ENCODE results near the gene PRRT2.

The PRRT2 gene

DNA sequence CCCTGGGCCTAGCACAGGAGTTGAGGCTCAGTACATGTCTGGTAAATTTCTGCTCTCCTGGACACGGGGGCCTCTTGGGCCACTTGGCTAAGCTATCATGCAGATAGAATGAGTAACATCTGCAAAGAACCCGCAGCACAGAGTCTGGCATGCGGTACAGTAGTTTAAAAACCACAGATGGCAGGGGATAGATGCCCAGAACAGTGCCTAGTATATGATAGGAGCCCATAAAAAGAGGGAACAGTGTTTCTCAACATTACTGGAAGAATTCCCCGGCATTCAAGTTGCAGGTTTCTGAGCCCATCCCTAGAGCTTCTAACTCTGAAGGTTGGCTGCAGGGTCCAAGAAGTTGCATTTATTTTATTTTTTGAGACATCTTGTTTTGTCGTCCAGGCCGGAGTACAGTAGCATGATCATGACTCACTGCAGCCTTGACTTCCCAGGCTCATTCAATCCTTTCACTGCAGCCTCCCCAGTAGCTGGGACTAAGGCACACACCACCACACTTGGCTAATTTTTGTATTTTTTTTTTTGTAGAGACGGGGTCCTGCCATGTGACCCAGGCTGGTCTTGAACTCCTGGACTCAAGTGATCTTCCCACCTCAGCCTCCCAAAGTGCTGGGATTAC is 45.3 kb downstream of the PRRT2 start:
- DNase-seq (ENCODE audit: insufficient read length, low spot score) (no peak), FAIRE-seq (no peak)

GRCh38 chr16:29858149-29858849 is 46.3 kb downstream of the PRRT2 start:
- FAIRE-seq (no peak), DNase-seq (ENCODE audit: insufficient read length, low spot score) (no peak)
- no peak for TF ChIP-seq PAX5 (IDR thresholded peaks at IDR 0.05; ENCODE audit: insufficient read depth, low read length, severe bottlenecking)

More for the DNA sequence above, 45.3 kb downstream of the PRRT2 start:
- no peak for TF ChIP-seq PAX5 (IDR thresholded peaks at IDR 0.05; ENCODE audit: insufficient read depth, low read length, severe bottlenecking)
- TF ChIP-seq POLR2A (IDR thresholded peaks at IDR 0.05; ENCODE audit: low read depth, low read length): no peak
- no peak for TF ChIP-seq POU2F2 (IDR thresholded peaks at IDR 0.05; ENCODE audit: low read depth, low read length)
- no peak for TF ChIP-seq POLR2AphosphoS5 (IDR thresholded peaks at IDR 0.05; ENCODE audit: low read depth, low read length)
- TF ChIP-seq TAF1 (IDR thresholded peaks at IDR 0.05; ENCODE audit: low read depth, low read length): no peak
- no peak for TF ChIP-seq SPI1 (IDR thresholded peaks at IDR 0.05; ENCODE audit: low read depth, low read length)

DNA sequence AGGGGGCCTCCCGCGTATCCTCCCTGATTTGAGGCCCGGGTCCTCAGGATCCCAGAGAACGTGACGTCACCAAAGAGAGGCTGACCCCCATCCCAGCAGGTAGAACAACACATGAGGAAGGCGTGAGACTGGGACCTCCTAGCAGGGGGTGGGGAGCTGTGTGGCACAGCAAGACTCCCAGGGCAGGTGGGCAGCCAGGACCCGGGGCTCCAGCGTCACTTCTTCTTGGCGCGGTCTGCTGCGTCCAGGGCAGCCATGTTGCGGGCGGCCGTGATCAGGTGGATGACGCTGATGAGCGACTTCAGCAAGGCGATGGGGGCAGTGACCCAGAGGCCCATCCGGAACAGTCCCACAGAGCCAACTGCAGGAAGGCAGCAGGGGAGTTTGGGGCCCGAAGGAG is 47.0 kb downstream of the PRRT2 start:
- FAIRE-seq (no peak), DNase-seq (ENCODE audit: insufficient read length, low spot score) (no peak)
- no peak for TF ChIP-seq POLR2AphosphoS5 (IDR thresholded peaks at IDR 0.05; ENCODE audit: low read depth, low read length)
- no peak for TF ChIP-seq SPI1 (IDR thresholded peaks at IDR 0.05; ENCODE audit: low read depth, low read length)
- TF ChIP-seq TAF1 (IDR thresholded peaks at IDR 0.05; ENCODE audit: low read depth, low read length): no peak
- TF ChIP-seq POU2F2 (IDR thresholded peaks at IDR 0.05; ENCODE audit: low read depth, low read length): no peak
- TF ChIP-seq PAX5 (IDR thresholded peaks at IDR 0.05; ENCODE audit: insufficient read depth, low read length, severe bottlenecking): no peak
- no peak for TF ChIP-seq POLR2A (IDR thresholded peaks at IDR 0.05; ENCODE audit: low read depth, low read length)

DNA sequence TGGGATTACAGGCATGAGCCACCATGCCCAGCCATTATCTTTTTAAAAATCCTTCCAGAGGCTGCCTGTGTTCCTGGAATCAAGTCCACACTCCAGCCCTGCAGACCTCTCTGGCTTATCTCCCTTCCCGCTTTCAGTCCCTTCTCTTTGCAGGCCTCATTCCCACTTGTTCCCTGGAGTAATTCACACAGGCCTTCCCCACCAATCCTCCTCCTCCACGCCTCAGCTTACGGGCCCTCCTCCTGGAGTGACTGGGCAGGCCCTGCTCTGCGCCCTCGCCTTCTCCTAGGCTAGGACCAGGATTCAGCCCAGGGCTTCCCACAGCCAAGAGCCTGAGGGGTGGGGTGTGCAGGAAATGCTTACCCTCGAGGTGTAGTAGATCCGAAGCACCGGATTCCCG is 48.2 kb downstream of the PRRT2 start:
- no peak for FAIRE-seq
- TF ChIP-seq POLR2A (IDR thresholded peaks at IDR 0.05; ENCODE audit: low read depth, low read length): no peak
- TF ChIP-seq SPI1 (IDR thresholded peaks at IDR 0.05; ENCODE audit: low read depth, low read length): no peak
- TF ChIP-seq TAF1 (IDR thresholded peaks at IDR 0.05; ENCODE audit: low read depth, low read length): no peak
- no peak for TF ChIP-seq PAX5 (IDR thresholded peaks at IDR 0.05; ENCODE audit: insufficient read depth, low read length, severe bottlenecking)
- no peak for TF ChIP-seq POU2F2 (IDR thresholded peaks at IDR 0.05; ENCODE audit: low read depth, low read length)
- no peak for TF ChIP-seq POLR2AphosphoS5 (IDR thresholded peaks at IDR 0.05; ENCODE audit: low read depth, low read length)
- DNase-seq (ENCODE audit: insufficient read length, low spot score): no peak

GRCh38 chr16:29862383-29862883 is 50.4 kb downstream of the PRRT2 start:
- TF ChIP-seq TAF1 (IDR thresholded peaks at IDR 0.05; ENCODE audit: low read depth, low read length) (no peak), POLR2AphosphoS5 (IDR thresholded peaks at IDR 0.05; ENCODE audit: low read depth, low read length) (no peak), POU2F2 (IDR thresholded peaks at IDR 0.05; ENCODE audit: low read depth, low read length) (no peak), PAX5 (IDR thresholded peaks at IDR 0.05; ENCODE audit: insufficient read depth, low read length, severe bottlenecking) (no peak), POLR2A (IDR thresholded peaks at IDR 0.05; ENCODE audit: low read depth, low read length) (no peak), SPI1 (IDR thresholded peaks at IDR 0.05; ENCODE audit: low read depth, low read length) (no peak)
- DNase-seq (ENCODE audit: insufficient read length, low spot score): no peak
- FAIRE-seq: no peak

DNA sequence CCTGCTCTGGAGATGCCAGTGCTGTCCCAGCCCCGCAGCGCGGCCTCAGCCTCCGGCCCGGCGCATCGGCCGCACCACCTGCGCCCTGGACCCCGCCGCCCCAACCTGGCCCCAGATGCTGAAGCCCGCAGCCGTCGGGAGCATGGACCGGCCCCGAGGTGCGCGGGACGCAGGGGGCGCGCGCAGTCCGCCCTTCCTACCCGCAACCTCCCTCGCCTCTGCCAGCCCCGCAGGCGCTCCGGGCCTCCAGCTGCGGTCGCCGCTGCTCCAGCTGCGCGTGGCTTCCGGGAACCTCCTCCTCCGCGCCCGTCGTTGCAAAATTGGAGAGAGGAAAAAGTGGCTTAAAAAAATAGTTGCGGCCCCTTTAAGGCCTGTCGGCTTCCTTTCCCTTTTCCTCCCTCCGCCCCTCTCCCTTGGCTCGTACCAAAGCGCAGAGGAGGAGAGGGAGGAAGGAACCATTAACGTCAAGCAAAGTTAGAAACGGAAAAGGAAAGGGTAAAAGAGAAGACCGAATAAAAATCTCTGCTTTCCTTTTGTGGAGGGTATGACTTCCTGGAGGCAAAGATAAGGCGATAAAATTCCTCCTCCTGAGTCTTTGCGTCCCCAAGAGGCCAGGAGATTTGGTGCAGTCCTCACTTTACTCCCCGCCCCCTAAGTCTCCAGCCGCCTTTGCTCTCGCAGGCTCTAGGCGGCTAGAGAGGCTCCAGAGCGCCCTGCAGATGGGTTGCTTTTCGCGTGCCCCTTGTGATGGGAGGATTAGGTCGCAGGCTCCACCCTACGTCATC is 51.1 kb downstream of the PRRT2 start, which contains the start of gene CDIPT:
Gene CDIPT, minus strand, starts transcription at position 343 of the 785 bp plus-strand sequence. CDS start 369 bp downstream, outside the sequence.
- FAIRE-seq: peak; percentile 88
- no peak for TF ChIP-seq SPI1 (IDR thresholded peaks at IDR 0.05; ENCODE audit: low read depth, low read length)
- TF ChIP-seq TAF1 (IDR thresholded peaks at IDR 0.05; ENCODE audit: low read depth, low read length): peak; percentile 35; the same call in 1 of the 2 replicates
- DNase-seq (ENCODE audit: insufficient read length, low spot score): peak; percentile 89

DNA sequence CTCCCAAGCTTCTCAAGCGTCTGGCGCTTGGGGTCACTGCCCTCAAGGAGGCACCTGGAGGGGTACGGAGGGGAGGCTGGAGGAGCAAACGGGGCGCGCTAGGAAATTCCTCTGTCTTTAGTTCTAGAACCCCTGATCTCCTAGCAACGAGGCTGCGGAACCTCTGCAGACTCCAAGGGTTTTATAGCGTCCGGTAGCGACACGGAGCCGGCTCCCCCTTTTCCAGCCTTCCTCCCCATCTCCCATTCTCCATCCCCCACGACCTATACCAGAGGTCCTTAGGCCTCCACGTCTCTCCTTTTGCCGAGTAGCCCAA is 51.6 kb downstream of the PRRT2 start:
- FAIRE-seq: no peak
- TF ChIP-seq SPI1 (IDR thresholded peaks at IDR 0.05; ENCODE audit: low read depth, low read length): no peak
- no peak for TF ChIP-seq TAF1 (IDR thresholded peaks at IDR 0.05; ENCODE audit: low read depth, low read length)
- TF ChIP-seq POLR2A (IDR thresholded peaks at IDR 0.05; ENCODE audit: low read depth, low read length): no peak
- TF ChIP-seq POU2F2 (IDR thresholded peaks at IDR 0.05; ENCODE audit: low read depth, low read length): no peak
- no peak for TF ChIP-seq PAX5 (IDR thresholded peaks at IDR 0.05; ENCODE audit: insufficient read depth, low read length, severe bottlenecking)
- no peak for TF ChIP-seq POLR2AphosphoS5 (IDR thresholded peaks at IDR 0.05; ENCODE audit: low read depth, low read length)
- no peak for DNase-seq (ENCODE audit: insufficient read length, low spot score)

- TF ChIP-seq TAF1 (IDR thresholded peaks at IDR 0.05; ENCODE audit: low read depth, low read length) (no peak), PAX5 (IDR thresholded peaks at IDR 0.05; ENCODE audit: insufficient read depth, low read length, severe bottlenecking) (no peak), POU2F2 (IDR thresholded peaks at IDR 0.05; ENCODE audit: low read depth, low read length) (no peak), POLR2AphosphoS5 (IDR thresholded peaks at IDR 0.05; ENCODE audit: low read depth, low read length) (no peak), SPI1 (IDR thresholded peaks at IDR 0.05; ENCODE audit: low read depth, low read length) (no peak)
- FAIRE-seq (no peak), DNase-seq (ENCODE audit: insufficient read length, low spot score) (no peak)
Measured at GRCh38 chr16:29864205-29864604, 52.2 kb downstream of the PRRT2 start.
